ENCODE measurements around the gene IFNA14. TPM values are rescaled to one million over a fixed set of nuclear protein-coding genes. Genes with fewer than 3 reads are reported as not detected.
"Not testable (repeated sequence)": the region's sequence is repeated elsewhere in the genome, so short reads cannot be mapped to it uniquely, and the experiment has no call there.

The IFNA14 gene
- total and polyA plus RNA-seq, 2 experiments from 2014 or later = not detected

- H3K27me3 Mint-ChIP-seq (ENCODE audit: insufficient read depth, low read depth, poor library complexity); H3K4me2 ChIP-seq; H3K4me3 Mint-ChIP-seq: not testable (repeated sequence)
Observed at GRCh38 chr9:21194867-21195776, 44.7 kb downstream of the IFNA14 start.

More at GRCh38 chr9:21194867-21195776, 44.7 kb downstream of the IFNA14 start:
- not testable (repeated sequence) for H3K27ac Mint-ChIP-seq; H3K79me2 ChIP-seq (replicated peaks; ENCODE audit: insufficient read depth); H3K36me3 ChIP-seq (ENCODE audit: insufficient read depth); H3K9me2 ChIP-seq (ENCODE audit: insufficient read depth); H3K27me3 ChIP-seq (ENCODE audit: insufficient read depth); H3K36me3 Mint-ChIP-seq (ENCODE audit: low read depth); H3K27ac ChIP-seq (ENCODE audit: low read depth); H3K9me3 Mint-ChIP-seq; H3K4me1 Mint-ChIP-seq; H3K4me3 ChIP-seq; H3F3A ChIP-seq (replicated peaks; ENCODE audit: low read depth); H3K4me1 ChIP-seq (ENCODE audit: insufficient read depth); H4K20me1 ChIP-seq (replicated peaks; ENCODE audit: insufficient read depth)
- DNase-seq (ENCODE audit: low spot score) (peak; percentile 49), ATAC-seq (peak; percentile 97)
- TF ChIP-seq, protein P1, sequence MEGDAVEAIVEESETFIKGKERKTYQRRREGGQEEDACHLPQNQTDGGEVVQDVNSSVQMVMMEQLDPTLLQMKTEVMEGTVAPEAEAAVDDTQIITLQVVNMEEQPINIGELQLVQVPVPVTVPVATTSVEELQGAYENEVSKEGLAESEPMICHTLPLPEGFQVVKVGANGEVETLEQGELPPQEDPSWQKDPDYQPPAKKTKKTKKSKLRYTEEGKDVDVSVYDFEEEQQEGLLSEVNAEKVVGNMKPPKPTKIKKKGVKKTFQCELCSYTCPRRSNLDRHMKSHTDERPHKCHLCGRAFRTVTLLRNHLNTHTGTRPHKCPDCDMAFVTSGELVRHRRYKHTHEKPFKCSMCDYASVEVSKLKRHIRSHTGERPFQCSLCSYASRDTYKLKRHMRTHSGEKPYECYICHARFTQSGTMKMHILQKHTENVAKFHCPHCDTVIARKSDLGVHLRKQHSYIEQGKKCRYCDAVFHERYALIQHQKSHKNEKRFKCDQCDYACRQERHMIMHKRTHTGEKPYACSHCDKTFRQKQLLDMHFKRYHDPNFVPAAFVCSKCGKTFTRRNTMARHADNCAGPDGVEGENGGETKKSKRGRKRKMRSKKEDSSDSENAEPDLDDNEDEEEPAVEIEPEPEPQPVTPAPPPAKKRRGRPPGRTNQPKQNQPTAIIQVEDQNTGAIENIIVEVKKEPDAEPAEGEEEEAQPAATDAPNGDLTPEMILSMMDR (conservative IDR thresholded peaks at IDR 0.05; ENCODE audit: low read depth in 2 of 2) = peak; percentile 77 to 93
- 0 out of 2 replicates have a peak overlapping the region, but pooled peaks have one; percentile 0 for H2AFZ ChIP-seq

Other genes starting within 250 kb of the IFNA14 start
- 2.2 and 2.5 TPM in 2 replicates for gene HACD4, start 208.4 kb downstream of the IFNA14 start, total RNA-seq (2014; rRNA removed; shearing (Covaris generic))
- gene HACD4, start 208.4 kb downstream of the IFNA14 start, polyA plus RNA-seq (2016; fragmentation: Nextera tagmentation; extraction: Ambion mirVana) = 1.3 and 1.7 TPM in 2 replicates
- gene IFNB1, start 162.1 kb downstream of the IFNA14 start, total RNA-seq (2014; rRNA removed; shearing (Covaris generic)) = not detected in 2 replicates
- gene IFNB1, start 162.1 kb downstream of the IFNA14 start, polyA plus RNA-seq (2016; fragmentation: Nextera tagmentation; extraction: Ambion mirVana) = not detected in 2 replicates
- not detected in 2 replicates for gene IFNW1, start 98.2 kb downstream of the IFNA14 start, total RNA-seq (2014; rRNA removed; shearing (Covaris generic))
- not detected in 2 replicates for gene IFNW1, start 98.2 kb downstream of the IFNA14 start, polyA plus RNA-seq (2016; fragmentation: Nextera tagmentation; extraction: Ambion mirVana)
- not detected in 2 replicates for gene IFNA21, start 73.3 kb downstream of the IFNA14 start, total RNA-seq (2014; rRNA removed; shearing (Covaris generic))
- gene IFNA21, start 73.3 kb downstream of the IFNA14 start, polyA plus RNA-seq (2016; fragmentation: Nextera tagmentation; extraction: Ambion mirVana) = not detected in 2 replicates
- not detected in 2 replicates for gene IFNA4, start 52.4 kb downstream of the IFNA14 start, total RNA-seq (2014; rRNA removed; shearing (Covaris generic))
- gene IFNA4, start 52.4 kb downstream of the IFNA14 start, polyA plus RNA-seq (2016; fragmentation: Nextera tagmentation; extraction: Ambion mirVana) = not detected in 2 replicates
- gene IFNA7, start 37.8 kb downstream of the IFNA14 start, total RNA-seq (2014; rRNA removed; shearing (Covaris generic)) = not detected in 2 replicates
- not detected in 2 replicates for gene IFNA7, start 37.8 kb downstream of the IFNA14 start, polyA plus RNA-seq (2016; fragmentation: Nextera tagmentation; extraction: Ambion mirVana)
- gene IFNA10, start 32.9 kb downstream of the IFNA14 start, total RNA-seq (2014; rRNA removed; shearing (Covaris generic)) = not detected in 2 replicates
- not detected in 2 replicates for gene IFNA10, start 32.9 kb downstream of the IFNA14 start, polyA plus RNA-seq (2016; fragmentation: Nextera tagmentation; extraction: Ambion mirVana)
- gene IFNA16, start 22.7 kb downstream of the IFNA14 start, total RNA-seq (2014; rRNA removed; shearing (Covaris generic)) = not detected in 2 replicates
- not detected in 2 replicates for gene IFNA16, start 22.7 kb downstream of the IFNA14 start, polyA plus RNA-seq (2016; fragmentation: Nextera tagmentation; extraction: Ambion mirVana)
- gene IFNA17, start 11.8 kb downstream of the IFNA14 start, total RNA-seq (2014; rRNA removed; shearing (Covaris generic)) = not detected in 2 replicates
- not detected in 2 replicates for gene IFNA17, start 11.8 kb downstream of the IFNA14 start, polyA plus RNA-seq (2016; fragmentation: Nextera tagmentation; extraction: Ambion mirVana)
- gene IFNA5, start 65.3 kb upstream of the IFNA14 start, total RNA-seq (2014; rRNA removed; shearing (Covaris generic)) = not detected in 2 replicates
- gene IFNA5, start 65.3 kb upstream of the IFNA14 start, polyA plus RNA-seq (2016; fragmentation: Nextera tagmentation; extraction: Ambion mirVana) = not detected in 2 replicates
- 22.1 and 24.0 TPM in 2 replicates for gene KLHL9, start 95.4 kb upstream of the IFNA14 start, total RNA-seq (2014; rRNA removed; shearing (Covaris generic))
- 9.1 and 9.6 TPM in 2 replicates for gene KLHL9, start 95.4 kb upstream of the IFNA14 start, polyA plus RNA-seq (2016; fragmentation: Nextera tagmentation; extraction: Ambion mirVana)
- gene IFNA6, start 110.9 kb upstream of the IFNA14 start, total RNA-seq (2014; rRNA removed; shearing (Covaris generic)) = not detected in 2 replicates
- gene IFNA6, start 110.9 kb upstream of the IFNA14 start, polyA plus RNA-seq (2016; fragmentation: Nextera tagmentation; extraction: Ambion mirVana) = not detected in 2 replicates
- not detected in 2 replicates for gene IFNA13, start 128.1 kb upstream of the IFNA14 start, total RNA-seq (2014; rRNA removed; shearing (Covaris generic))
- not detected in 2 replicates for gene IFNA13, start 128.1 kb upstream of the IFNA14 start, polyA plus RNA-seq (2016; fragmentation: Nextera tagmentation; extraction: Ambion mirVana)
- gene IFNA2, start 145.4 kb upstream of the IFNA14 start, total RNA-seq (2014; rRNA removed; shearing (Covaris generic)) = not detected in 2 replicates
- gene IFNA2, start 145.4 kb upstream of the IFNA14 start, polyA plus RNA-seq (2016; fragmentation: Nextera tagmentation; extraction: Ambion mirVana) = not detected in 2 replicates
- gene IFNA8, start 169.1 kb upstream of the IFNA14 start, total RNA-seq (2014; rRNA removed; shearing (Covaris generic)) = not detected in 2 replicates
- gene IFNA8, start 169.1 kb upstream of the IFNA14 start, polyA plus RNA-seq (2016; fragmentation: Nextera tagmentation; extraction: Ambion mirVana) = not detected in 2 replicates
- gene IFNA1, start 200.4 kb upstream of the IFNA14 start, total RNA-seq (2014; rRNA removed; shearing (Covaris generic)) = not detected in 2 replicates
- gene IFNA1, start 200.4 kb upstream of the IFNA14 start, polyA plus RNA-seq (2016; fragmentation: Nextera tagmentation; extraction: Ambion mirVana) = not detected in 2 replicates
- 0.21 and 0.35 TPM in 2 replicates for gene IFNE, start 242.3 kb upstream of the IFNA14 start, total RNA-seq (2014; rRNA removed; shearing (Covaris generic))
- gene IFNE, start 242.3 kb upstream of the IFNA14 start, polyA plus RNA-seq (2016; fragmentation: Nextera tagmentation; extraction: Ambion mirVana) = not detected in 2 replicates